Upper lobe of left lung (tissue), 6 donors: Measurements from ENCODE around the gene ACAT2. TPM values are rescaled to one million over a fixed set of nuclear protein-coding genes. Genes with fewer than 3 reads are reported as not detected.

Experiments used
- ATAC-seq, 2 donors: fragments of 200-7000 bp; cut with Tn5 transposase; one replicate each; pipeline ENCODE4 v1.9.1; 2022; ENCODE audit warnings: mild to moderate bottlenecking in 2 of 2, moderate library complexity in 2 of 2; ENCODE audit not compliant: low FRiP score in 2 of 2
- DNase-seq, 2 donors: peaks; one replicate each; pipeline ENCODE4 v3.0.0-alpha.2; 2019 to 2020
- H3K27ac ChIP-seq, 4 donors: fragments of 200-600 bp; sonication (generic); one replicate each; pipeline ENCODE4 v1.5.1; 2016 to 2019
- H3K27me3 ChIP-seq, 4 donors: fragments of 200-600 bp; sonication (generic); one replicate each; pipeline ENCODE4 v1.5.1; 2017 to 2019
- H3K36me3 ChIP-seq, 4 donors: fragments of 200-600 bp; sonication (generic); one replicate each; pipeline ENCODE4 v1.5.1; 2016 to 2019
- H3K4me1 ChIP-seq, 4 donors: fragments of 200-600 bp; sonication (generic); one replicate each; pipeline ENCODE4 v1.5.1; 2018 to 2019
- H3K4me3 ChIP-seq, 4 donors: fragments of 200-600 bp; sonication (generic); one replicate each; pipeline ENCODE4 v1.5.1; 2017 to 2019; ENCODE audit warnings: mild to moderate bottlenecking in 2 of 4, moderate library complexity in 1 of 4
- H3K9me3 ChIP-seq, 4 donors: fragments of 200-600 bp; sonication (generic); one replicate each; pipeline ENCODE4 v1.5.1; 2018 to 2019
- CTCF ChIP-seq, 6 experiments: fragments of 450-650 bp in 4 of 6; fragments of 200-600 bp in 2 of 6; sonication (generic) in 2 of 6; IDR thresholded peaks; one replicate each; pipeline ENCODE4 v1.5.1; 2016 to 2019; ENCODE audit warnings: antibody characterized with exemption in 6 of 6
- EP300 ChIP-seq, 4 donors: sonication (generic); formaldehyde crosslinking; IDR thresholded peaks; one replicate each; pipeline ENCODE4 v1.5.1; 2017; ENCODE audit warnings: antibody characterized with exemption in 4 of 4, control low read depth in 2 of 4
- POLR2A ChIP-seq, 4 donors: fragments of 450-650 bp; IDR thresholded peaks; one replicate each; pipeline ENCODE4 v1.5.1; 2016 to 2017; ENCODE audit warnings: antibody characterized with exemption in 4 of 4, mild to moderate bottlenecking in 2 of 4
- POLR2AphosphoS5 ChIP-seq, 2 donors: sonication (generic); formaldehyde crosslinking; IDR thresholded peaks; one replicate each; pipeline ENCODE4 v1.5.1; 2017; ENCODE audit warnings: antibody characterized with exemption in 2 of 2
- WGBS, 2 donors: methylation state at CpG; one replicate each; pipeline ENCODE4 v1.1.5; 2017 to 2018; 5-methylcytosine and 5-hydroxymethylcytosine counted together
- total RNA-seq, 6 donors: library from RNA; depleted of rRNA in 4 of 6; stranded (reverse); fragments of >200 nt in 4 of 6; gene quantifications; one replicate each; pipeline versions ENCODE4 v1.1.0 to v1.2.1, GENCODE V29; 2016 to 2021
- donor health status: DM: no; HTN: no; CAD: no; lungs with moderate emphysema.
- donor health status: DM: no; HTN: yes; CAD: no; lungs with severe emphysema.

ACAT2 gene
- total RNA-seq, 6 donors from 2014 or later, result 5.2 to 62.5 (median 30.5) TPM

- DNase-seq (no peak), ATAC-seq (no peak)
- no peaks in the 10 kb centered on the region for H3K9me3 ChIP-seq
- 67 to 71% methylated on average over 6 of the region's 6 CpGs for WGBS, 2 donors
- TF ChIP-seq POLR2AphosphoS5 (IDR thresholded peaks at IDR 0.05), result no peak
- TF ChIP-seq EP300 (IDR thresholded peaks at IDR 0.05), result no peak
- no peak for TF ChIP-seq POLR2A (IDR thresholded peaks at IDR 0.05)
- TF ChIP-seq CTCF (IDR thresholded peaks at IDR 0.05), result no peak
- peaks cover 18 to 97% (median 54%) of the 10 kb centered on the region in 4 donors for H3K36me3 ChIP-seq
- no peak overlapping the region for H3K4me3 ChIP-seq
- no peak overlapping the region for H3K27ac ChIP-seq
- H3K4me1 ChIP-seq, result peaks cover 0 to 3% (median 0%) of the 10 kb centered on the region in 4 donors
- no peaks in the 10 kb centered on the region for H3K27me3 ChIP-seq
Measured at GRCh38 chr6:159753081-159753872, 8.6 kb upstream of the ACAT2 start.

- Histone ChIP-seq H3K27ac (peak overlapping the region in 1 of 4 donors; percentile 11), H3K9me3 (no peaks in the 10 kb centered on the region), H3K27me3 (no peaks in the 10 kb centered on the region), H3K36me3 (peaks cover 18 to 92% (median 46%) of the 10 kb centered on the region in 4 donors), H3K4me1 (peaks cover 0 to 3% (median 0%) of the 10 kb centered on the region in 4 donors), H3K4me3 (no peak overlapping the region)
- ATAC-seq (no peak), DNase-seq (no peak)
- no peak for TF ChIP-seq POLR2AphosphoS5 (IDR thresholded peaks at IDR 0.05)
- TF ChIP-seq CTCF (IDR thresholded peaks at IDR 0.05), result no peak
- no peak for TF ChIP-seq EP300 (IDR thresholded peaks at IDR 0.05)
- TF ChIP-seq POLR2A (IDR thresholded peaks at IDR 0.05), result no peak
- 87 to 94% methylated on average over 2 of the region's 2 CpGs for WGBS, 2 donors
Measured at GRCh38 chr6:159754401-159754800, 7.4 kb upstream of the ACAT2 start.

- Histone ChIP-seq H3K36me3 (peaks cover 13 to 84% (median 40%) of the 10 kb centered on the region in 4 donors), H3K27ac (peak overlapping the region in 1 of 4 donors; percentile 11), H3K4me1 (peaks cover 1 to 3% (median 2%) of the 10 kb centered on the region in 4 donors), H3K27me3 (no peaks in the 10 kb centered on the region), H3K9me3 (no peaks in the 10 kb centered on the region), H3K4me3 (no peak overlapping the region)
- WGBS, 2 donors, result 84% methylated on average over 14 to 15 of the region's 15 CpGs
- TF ChIP-seq EP300 (IDR thresholded peaks at IDR 0.05), result no peak
- no peak for TF ChIP-seq CTCF (IDR thresholded peaks at IDR 0.05)
- TF ChIP-seq POLR2A (IDR thresholded peaks at IDR 0.05), result no peak
- no peak for TF ChIP-seq POLR2AphosphoS5 (IDR thresholded peaks at IDR 0.05)
- DNase-seq (no peak), ATAC-seq (peak in 1 of 2 donors; percentile 10)
Measured at GRCh38 chr6:159754959-159755914, 6.6 kb upstream of the ACAT2 start.

GRCh38 chr6:159756508-159756907, 5.3 kb upstream of the ACAT2 start:
- H3K27ac ChIP-seq, result no peak overlapping the region
- no peak overlapping the region for H3K4me3 ChIP-seq
- no peak for TF ChIP-seq POLR2AphosphoS5 (IDR thresholded peaks at IDR 0.05)
- TF ChIP-seq EP300 (IDR thresholded peaks at IDR 0.05), result no peak
- no peak for TF ChIP-seq CTCF (IDR thresholded peaks at IDR 0.05)
- no peak for TF ChIP-seq POLR2A (IDR thresholded peaks at IDR 0.05)
- H3K36me3 ChIP-seq, result peaks cover 9 to 74% (median 37%) of the 10 kb centered on the region in 4 donors
- H3K4me1 ChIP-seq, result peaks cover 11 to 14% (median 12%) of the 10 kb centered on the region in 4 donors
- H3K9me3 ChIP-seq, result no peaks in the 10 kb centered on the region
- ATAC-seq, result no peak
- no peaks in the 10 kb centered on the region for H3K27me3 ChIP-seq
- DNase-seq, result peak in 1 of 2 donors; percentile 56
- WGBS, 2 donors, result 81 to 86% methylated on average over 4 of the region's 4 CpGs
